ENCODE measurements around the gene CABP7.

CABP7 gene

GRCh38 chr22:29707010-29707409 is 12.8 kb upstream of the CABP7 start:
- no peak for TF ChIP-seq CTCF (IDR thresholded peaks at IDR 0.05; ENCODE audit: low read length, missing control alignments)
- no peak for DNase-seq (ENCODE audit: low read depth)
- no peak overlapping the region for H3K4me3 ChIP-seq (replicated peaks; ENCODE audit: low read depth, low read length)

GRCh38 chr22:29707471-29707870 is 12.3 kb upstream of the CABP7 start:
- no peak for TF ChIP-seq CTCF (IDR thresholded peaks at IDR 0.05; ENCODE audit: low read length, missing control alignments)
- no peak for DNase-seq (ENCODE audit: low read depth)
- H3K4me3 ChIP-seq (replicated peaks; ENCODE audit: low read depth, low read length): no peak overlapping the region

- no peak for DNase-seq (ENCODE audit: low read depth)
- no peak for TF ChIP-seq CTCF (IDR thresholded peaks at IDR 0.05; ENCODE audit: low read length, missing control alignments)
- no peak overlapping the region for H3K4me3 ChIP-seq (replicated peaks; ENCODE audit: low read depth, low read length)
Measured at GRCh38 chr22:29710193-29710592, 9.6 kb upstream of the CABP7 start.

GRCh38 chr22:29710922-29711593 is 8.7 kb upstream of the CABP7 start:
- no peak for DNase-seq (ENCODE audit: low read depth)
- H3K4me3 ChIP-seq (replicated peaks; ENCODE audit: low read depth, low read length): no peak overlapping the region
- no peak for TF ChIP-seq CTCF (IDR thresholded peaks at IDR 0.05; ENCODE audit: low read length, missing control alignments)

- TF ChIP-seq CTCF (IDR thresholded peaks at IDR 0.05; ENCODE audit: low read length, missing control alignments): no peak
- no peak overlapping the region for H3K4me3 ChIP-seq (replicated peaks; ENCODE audit: low read depth, low read length)
- no peak for DNase-seq (ENCODE audit: low read depth)
Measured at GRCh38 chr22:29712119-29712518, 7.7 kb upstream of the CABP7 start.

GRCh38 chr22:29713156-29713727 is 6.6 kb upstream of the CABP7 start:
- no peak for DNase-seq (ENCODE audit: low read depth)
- TF ChIP-seq CTCF (IDR thresholded peaks at IDR 0.05; ENCODE audit: low read length, missing control alignments): no peak
- H3K4me3 ChIP-seq (replicated peaks; ENCODE audit: low read depth, low read length): no peak overlapping the region

GRCh38 chr22:29715240-29715639 is 4.6 kb upstream of the CABP7 start:
- no peak for TF ChIP-seq CTCF (IDR thresholded peaks at IDR 0.05; ENCODE audit: low read length, missing control alignments)
- DNase-seq (ENCODE audit: low read depth): no peak
- H3K4me3 ChIP-seq (replicated peaks; ENCODE audit: low read depth, low read length): no peak overlapping the region
